Right renal pelvis (tissue), 4 donors: ENCODE results near the gene RBM38. TPM values are rescaled to one million over a fixed set of nuclear protein-coding genes. Genes with fewer than 3 reads are reported as not detected.

Experiments
- DNase-seq, 4 donors: peaks; one replicate each; pipeline ENCODE4 v3.0.0-alpha.2; 2013; ENCODE audit warnings: low read depth in 4 of 4, low spot score in 3 of 4, missing footprints in 1 of 4
- polyA plus RNA-seq, 4 donors: library from polyadenylated mRNA; unstranded; fragments of 120-200 nt; gene quantifications; one replicate each; pipeline ENCODE4 v1.2.1, GENCODE V29; 2013; ENCODE audit not compliant: insufficient read length in 4 of 4

Gene RBM38
- polyA plus RNA-seq, 4 donors, result 24.4 to 39.0 (median 29.5) TPM

- DNase-seq, result no peak
Observed at GRCh38 chr20:57448764-57449354, 57.7 kb downstream of the RBM38 start.

GRCh38 chr20:57449398-57450354 is 58.5 kb downstream of the RBM38 start:
- no peak for DNase-seq

GRCh38 chr20:57450419-57450818 is 59.2 kb downstream of the RBM38 start:
- no peak for DNase-seq

DNA sequence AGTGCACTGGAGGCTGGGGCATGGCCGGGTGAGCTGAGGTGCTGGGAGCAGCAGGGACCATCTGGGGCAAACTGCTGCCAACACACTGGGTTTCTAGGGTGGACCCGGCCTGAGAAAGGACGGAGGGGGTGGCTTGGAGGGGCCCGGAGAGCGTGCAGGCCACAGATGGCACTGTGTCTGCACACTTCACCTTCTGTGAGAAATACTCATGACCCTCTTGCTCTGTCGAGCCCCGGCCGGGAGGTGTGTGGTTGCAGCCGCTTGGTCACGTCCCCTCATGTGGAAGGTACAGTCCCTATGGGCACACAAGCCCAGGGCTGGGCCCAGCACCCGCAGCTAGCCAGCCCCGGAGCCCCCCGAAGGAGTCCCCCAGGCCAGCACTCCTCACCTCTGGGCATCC is 59.7 kb downstream of the RBM38 start:
- DNase-seq, result no peak

- no peak for DNase-seq
Observed at GRCh38 chr20:57451431-57451794, 60.2 kb downstream of the RBM38 start.

- DNase-seq, result no peak
Observed at GRCh38 chr20:57451795-57452661, 60.8 kb downstream of the RBM38 start.

- DNase-seq, result no peak
Observed at GRCh38 chr20:57455386-57455785, 64.2 kb downstream of the RBM38 start.

- DNase-seq, result no peak
Observed at GRCh38 chr20:57456116-57456515, 64.9 kb downstream of the RBM38 start.

- no peak for DNase-seq
Observed at GRCh38 chr20:57457243-57458095, 66.3 kb downstream of the RBM38 start.

GRCh38 chr20:57458400-57459160 is 67.4 kb downstream of the RBM38 start:
- DNase-seq, result no peak

Other genes with a start within 250 kb of the RBM38 start
- gene BMP7, start 124.8 kb upstream of the RBM38 start, polyA plus RNA-seq, result 100 to 1,000 TPM in 1 of 4 donors, 10 to 100 TPM in 3; 80.9 to 110 (median 86.5) TPM
- gene SPO11, start 61.6 kb upstream of the RBM38 start, polyA plus RNA-seq, result not detected
- 10 to 100 TPM; 57.4 to 64.1 (median 59.5) TPM for gene RAE1, start 40.1 kb upstream of the RBM38 start, polyA plus RNA-seq
- 1 to 10 TPM; 1.4 to 4.5 (median 2.2) TPM for gene CTCFL, start 133.7 kb downstream of the RBM38 start, polyA plus RNA-seq
- 10 to 100 TPM in 2 of 4 donors, 1 to 10 TPM in 2; 4.5 to 23.0 (median 14.6) TPM for gene PCK1, start 169.7 kb downstream of the RBM38 start, polyA plus RNA-seq
- gene ZBP1, start 229.0 kb downstream of the RBM38 start, polyA plus RNA-seq, result under 1 TPM in 2 of 4 donors, not detected in 2; 0.12 to 0.21 TPM